Activated T-helper 2 cell treated with anti-CD3 and anti-CD28 coated beads, Interferon-gamma antibody, Interleukin-2, Interleukin-4, amounts not matched to agents 10 μg/mL and 5 μg/mL and 100 μg/mL, durations not matched to agents 14 hours and 24 hours and 36 hours (primary cell): Measurements from ENCODE around the gene TTC21B. TPM values are rescaled to one million over a fixed set of nuclear protein-coding genes. Genes with fewer than 3 reads are reported as not detected.

ENCODE experiments used
- DNase-seq: peaks from one replicate; pipeline ENCODE4 v3.0.0; 2021; ENCODE audit warnings: low spot score
- H3K27ac Mint-ChIP-seq: one replicate; pipeline ENCODE4 v1.8.0; 2021; ENCODE audit warnings: mixed read lengths
- H3K27me3 Mint-ChIP-seq: one replicate; pipeline ENCODE4 v1.8.0; 2021; ENCODE audit warnings: low read depth, mixed read lengths
- H3K36me3 Mint-ChIP-seq: one replicate; pipeline ENCODE4 v1.8.0; 2021; ENCODE audit warnings: low read depth, mixed read lengths
- H3K4me1 Mint-ChIP-seq: one replicate; pipeline ENCODE4 v1.8.0; 2021; ENCODE audit warnings: low read depth, mixed read lengths
- H3K4me3 Mint-ChIP-seq: one replicate; pipeline ENCODE4 v1.8.0; 2021; ENCODE audit warnings: low read depth, mild to moderate bottlenecking, moderate library complexity, mixed read lengths
- H3K9me3 Mint-ChIP-seq: one replicate; pipeline ENCODE4 v1.8.0; 2021; ENCODE audit warnings: mixed read lengths
- intact Hi-C: fragments of 100-400 bp; cut with micrococcal nuclease; formaldehyde crosslinking; loops from one replicate; pipeline ENCODE4 v1.15.1; 2023
- total RNA-seq: library from RNA; stranded (reverse); gene quantifications from 2 replicates; pipeline ENCODE4 v1.2.3, GENCODE V29; 2022

TTC21B gene
- total RNA-seq, 1 donor from 2014 or later = 19.7 TPM

GRCh38 chr2:165953306-165953654 is 296 bp downstream of the TTC21B start:
- Mint-ChIP-seq H3K9me3 (no peaks in the 10 kb centered on the region), H3K27me3 (no peaks in the 10 kb centered on the region), H3K36me3 (no peaks in the 10 kb centered on the region), H3K4me1 (peaks cover 6% of the 10 kb centered on the region), H3K4me3 (no peak overlapping the region), H3K27ac (no peak overlapping the region)
- intact Hi-C loops = loop anchor here (5.0 kb wide), 4 partner anchors 46 to 556 kb away; partner anchors contain the start of gene GALNT3
- DNase-seq = no peak

GRCh38 chr2:165952741-165953211 is 800 bp downstream of the TTC21B start:
- no peaks in the 10 kb centered on the region for H3K9me3 Mint-ChIP-seq
- H3K4me1 Mint-ChIP-seq = peaks cover 6% of the 10 kb centered on the region
- no peaks in the 10 kb centered on the region for H3K36me3 Mint-ChIP-seq
- intact Hi-C loops = loop anchor here (5.0 kb wide), 4 partner anchors 45 to 555 kb away; partner anchors contain the start of gene GALNT3
- DNase-seq = no peak
- H3K27me3 Mint-ChIP-seq = no peaks in the 10 kb centered on the region
- no peak overlapping the region for H3K27ac Mint-ChIP-seq
- no peak overlapping the region for H3K4me3 Mint-ChIP-seq

- DNase-seq = no peak
- H3K27ac Mint-ChIP-seq = no peak overlapping the region
- no peaks in the 10 kb centered on the region for H3K27me3 Mint-ChIP-seq
- H3K36me3 Mint-ChIP-seq = peaks cover 5% of the 10 kb centered on the region
- peaks cover 6% of the 10 kb centered on the region for H3K4me1 Mint-ChIP-seq
- H3K4me3 Mint-ChIP-seq = no peak overlapping the region
- H3K9me3 Mint-ChIP-seq = no peaks in the 10 kb centered on the region
- intact Hi-C loops = loop anchor here (5.0 kb wide), 4 partner anchors 45 to 555 kb away; partner anchors contain the start of gene GALNT3
Measured at GRCh38 chr2:165952085-165952484, 1.5 kb downstream of the TTC21B start.

- Mint-ChIP-seq H3K9me3 (no peaks in the 10 kb centered on the region), H3K27ac (no peak overlapping the region), H3K27me3 (no peaks in the 10 kb centered on the region), H3K4me1 (peaks cover 5% of the 10 kb centered on the region), H3K36me3 (peaks cover 5% of the 10 kb centered on the region), H3K4me3 (no peak overlapping the region)
- intact Hi-C loops = loop anchor here (5.0 kb wide), 4 partner anchors 43 to 553 kb away; partner anchors contain the start of gene GALNT3
- DNase-seq = no peak
Measured at GRCh38 chr2:165950438-165950837, 3.1 kb downstream of the TTC21B start.

GRCh38 chr2:165941827-165942226 is 11.7 kb downstream of the TTC21B start:
- H3K27ac Mint-ChIP-seq = no peak overlapping the region
- DNase-seq = no peak
- intact Hi-C loops = no loop called here
- H3K9me3 Mint-ChIP-seq = no peaks in the 10 kb centered on the region
- no peak overlapping the region for H3K4me3 Mint-ChIP-seq
- no peaks in the 10 kb centered on the region for H3K4me1 Mint-ChIP-seq
- H3K36me3 Mint-ChIP-seq = peaks cover 55% of the 10 kb centered on the region
- no peaks in the 10 kb centered on the region for H3K27me3 Mint-ChIP-seq

GRCh38 chr2:165938237-165938636 is 15.3 kb downstream of the TTC21B start:
- Mint-ChIP-seq H3K36me3 (peaks cover 55% of the 10 kb centered on the region), H3K27ac (no peak overlapping the region), H3K4me3 (no peak overlapping the region), H3K9me3 (no peaks in the 10 kb centered on the region), H3K4me1 (peaks cover 1% of the 10 kb centered on the region), H3K27me3 (no peaks in the 10 kb centered on the region)
- intact Hi-C loops = no loop called here
- DNase-seq = no peak

GRCh38 chr2:165933211-165933910 is 20.2 kb downstream of the TTC21B start:
- Mint-ChIP-seq H3K4me1 (peaks cover 1% of the 10 kb centered on the region), H3K27me3 (no peaks in the 10 kb centered on the region), H3K36me3 (peaks cover 36% of the 10 kb centered on the region), H3K27ac (no peak overlapping the region), H3K4me3 (no peak overlapping the region), H3K9me3 (no peaks in the 10 kb centered on the region)
- DNase-seq = no peak
- intact Hi-C loops = no loop called here

- intact Hi-C loops = no loop called here
- Mint-ChIP-seq H3K36me3 (peaks cover 42% of the 10 kb centered on the region), H3K4me3 (no peak overlapping the region), H3K27ac (no peak overlapping the region), H3K27me3 (no peaks in the 10 kb centered on the region), H3K4me1 (no peaks in the 10 kb centered on the region), H3K9me3 (no peaks in the 10 kb centered on the region)
- no peak for DNase-seq
Measured at GRCh38 chr2:165927774-165928173, 25.8 kb downstream of the TTC21B start.

GRCh38 chr2:165927353-165927752 is 26.2 kb downstream of the TTC21B start:
- Mint-ChIP-seq H3K36me3 (peaks cover 45% of the 10 kb centered on the region), H3K4me3 (no peak overlapping the region), H3K4me1 (no peaks in the 10 kb centered on the region), H3K27me3 (no peaks in the 10 kb centered on the region), H3K9me3 (no peaks in the 10 kb centered on the region), H3K27ac (no peak overlapping the region)
- DNase-seq = no peak
- intact Hi-C loops = no loop called here

- Mint-ChIP-seq H3K27me3 (no peaks in the 10 kb centered on the region), H3K4me1 (peaks cover 11% of the 10 kb centered on the region), H3K36me3 (peaks cover 48% of the 10 kb centered on the region), H3K27ac (no peak overlapping the region), H3K4me3 (no peak overlapping the region), H3K9me3 (no peaks in the 10 kb centered on the region)
- no peak for DNase-seq
- intact Hi-C loops = no loop called here
Measured at GRCh38 chr2:165924946-165925345, 28.6 kb downstream of the TTC21B start.

- Mint-ChIP-seq H3K4me1 (peaks cover 13% of the 10 kb centered on the region), H3K27me3 (no peaks in the 10 kb centered on the region), H3K4me3 (no peak overlapping the region), H3K36me3 (peaks cover 37% of the 10 kb centered on the region), H3K27ac (peak overlapping the region; percentile 43), H3K9me3 (no peaks in the 10 kb centered on the region)
- no peak for DNase-seq
- intact Hi-C loops = no loop called here
Measured at GRCh38 chr2:165920748-165921147, 32.8 kb downstream of the TTC21B start.

GRCh38 chr2:165913636-165914035 is 39.9 kb downstream of the TTC21B start:
- Mint-ChIP-seq H3K4me1 (no peaks in the 10 kb centered on the region), H3K9me3 (no peaks in the 10 kb centered on the region), H3K4me3 (no peak overlapping the region), H3K27ac (no peak overlapping the region), H3K36me3 (peaks cover 32% of the 10 kb centered on the region), H3K27me3 (no peaks in the 10 kb centered on the region)
- no peak for DNase-seq
- intact Hi-C loops = no loop called here

- Mint-ChIP-seq H3K4me3 (no peak overlapping the region), H3K4me1 (no peaks in the 10 kb centered on the region), H3K27ac (no peak overlapping the region), H3K36me3 (peaks cover 25% of the 10 kb centered on the region), H3K9me3 (no peaks in the 10 kb centered on the region), H3K27me3 (no peaks in the 10 kb centered on the region)
- DNase-seq = no peak
- intact Hi-C loops = no loop called here
Measured at GRCh38 chr2:165911981-165912380, 41.6 kb downstream of the TTC21B start.
